HCT116 (cell line): ENCODE measurements around the gene UBA52.

Source experiments
- EZH2 ChIP-seq: fragments of 200-600 bp; sonication (generic); IDR thresholded peaks from 2 replicates; pipeline ENCODE4 v1.6.1; 2017; ENCODE audit warnings: antibody characterized with exemption, mixed run types
- POLR2A ChIP-seq: IDR thresholded peaks from 2 replicates; pipeline ENCODE4 v1.7.0; 2011; ENCODE audit warnings: borderline replicate concordance; ENCODE audit not compliant: insufficient read depth, insufficient read length; ENCODE audit errors: extremely low read depth
- POLR2AphosphoS5 ChIP-seq: IDR thresholded peaks from 2 replicates; pipeline ENCODE4 v1.6.1; 2011; ENCODE audit warnings: mild to moderate bottlenecking, low read depth, low read length, moderate library complexity
- RAD21 ChIP-seq: IDR thresholded peaks from 2 replicates; pipeline ENCODE4 v1.6.1; 2012; ENCODE audit warnings: low read depth, mild to moderate bottlenecking
- TF ChIP-seq, protein P1 (sequence below), 3 experiments: fragments of 200-600 bp in 1 of 3; sonication (generic) in 1 of 3; IDR thresholded peaks in 2 of 3; conservative IDR thresholded peaks in 1 of 3; 2 replicates each; pipeline ENCODE4 v1.5.1; 2012 to 2017; ENCODE audit warnings: low read depth in 2 of 3, low read length in 2 of 3, antibody characterized with exemption in 1 of 3, borderline replicate concordance in 1 of 3, control low read depth in 1 of 3, mild to moderate bottlenecking in 1 of 3, mixed read lengths in 1 of 3, mixed run types in 1 of 3, moderate library complexity in 1 of 3; ENCODE audit not compliant: insufficient read depth in 1 of 3

DNA sequence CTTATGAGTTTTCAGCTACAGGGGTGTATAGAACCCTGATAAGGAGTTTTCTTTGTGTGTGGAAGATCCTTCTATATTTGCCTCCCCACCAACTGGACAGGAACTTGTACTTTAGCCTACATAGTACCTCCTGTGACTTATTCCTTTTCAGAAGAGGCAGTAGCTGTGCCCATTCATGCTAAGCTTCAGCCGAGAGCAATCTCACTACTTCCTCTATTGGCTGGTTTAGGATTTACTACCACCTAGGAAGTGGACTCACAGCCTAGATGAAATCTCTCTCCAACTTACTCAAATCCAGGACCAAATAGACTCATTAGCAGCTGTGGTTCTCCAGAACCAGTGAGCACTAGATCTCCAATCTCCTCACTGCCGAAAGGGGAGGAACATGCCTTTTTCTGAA, 14.6 kb downstream of the UBA52 start:
- no peak for TF ChIP-seq POLR2A
- TF ChIP-seq, protein P1, sequence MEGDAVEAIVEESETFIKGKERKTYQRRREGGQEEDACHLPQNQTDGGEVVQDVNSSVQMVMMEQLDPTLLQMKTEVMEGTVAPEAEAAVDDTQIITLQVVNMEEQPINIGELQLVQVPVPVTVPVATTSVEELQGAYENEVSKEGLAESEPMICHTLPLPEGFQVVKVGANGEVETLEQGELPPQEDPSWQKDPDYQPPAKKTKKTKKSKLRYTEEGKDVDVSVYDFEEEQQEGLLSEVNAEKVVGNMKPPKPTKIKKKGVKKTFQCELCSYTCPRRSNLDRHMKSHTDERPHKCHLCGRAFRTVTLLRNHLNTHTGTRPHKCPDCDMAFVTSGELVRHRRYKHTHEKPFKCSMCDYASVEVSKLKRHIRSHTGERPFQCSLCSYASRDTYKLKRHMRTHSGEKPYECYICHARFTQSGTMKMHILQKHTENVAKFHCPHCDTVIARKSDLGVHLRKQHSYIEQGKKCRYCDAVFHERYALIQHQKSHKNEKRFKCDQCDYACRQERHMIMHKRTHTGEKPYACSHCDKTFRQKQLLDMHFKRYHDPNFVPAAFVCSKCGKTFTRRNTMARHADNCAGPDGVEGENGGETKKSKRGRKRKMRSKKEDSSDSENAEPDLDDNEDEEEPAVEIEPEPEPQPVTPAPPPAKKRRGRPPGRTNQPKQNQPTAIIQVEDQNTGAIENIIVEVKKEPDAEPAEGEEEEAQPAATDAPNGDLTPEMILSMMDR (IDR thresholded peaks at IDR 0.05 in 2 of 3, conservative IDR thresholded peaks at IDR 0.05 in 1 of 3; ENCODE audit: borderline replicate concordance in 1 of 3, insufficient read depth in 1 of 3, low read depth in 2 of 3, low read length in 2 of 3), result no peak
- no peak for TF ChIP-seq EZH2
- TF ChIP-seq RAD21, result no peak
- TF ChIP-seq POLR2AphosphoS5, result no peak
